HG02973 (cell line): ENCODE measurements around the gene ARID4B.
"Not testable (repeated sequence)": the region's sequence is repeated elsewhere in the genome, so short reads cannot be mapped to it uniquely, and the experiment has no call there.

ENCODE experiments used
- ATAC-seq: cut with Tn5 transposase; IDR thresholded peaks from one replicate; pipeline ENCODE4 v1.9.1; 2021; ENCODE audit warnings: moderate library complexity; ENCODE audit not compliant: unreplicated experiment

ARID4B gene

GRCh38 chr1:235327559-235328270, at the start of gene ARID4B:
ARID4B (minus strand) TSS chr1:235328179; CDS start chr1:235326919, 1,260 bp downstream.
- peak; percentile 6 for ATAC-seq

GRCh38 chr1:235375919-235376605, 48.1 kb upstream of the ARID4B start:
- no peak for ATAC-seq

GRCh38 chr1:235369802-235370201, 41.8 kb upstream of the ARID4B start:
- ATAC-seq = no peak

- ATAC-seq = no peak
Observed at GRCh38 chr1:235368428-235368827, 40.4 kb upstream of the ARID4B start.

GRCh38 chr1:235367000-235367908, 39.3 kb upstream of the ARID4B start, which contains the start of gene TBCE:
TBCE (plus strand) TSS chr1:235367427; CDS start chr1:235380050, 12,623 bp downstream.
- peak; percentile 100 for ATAC-seq

- no peak for ATAC-seq
Observed at GRCh38 chr1:235366286-235366685, 38.3 kb upstream of the ARID4B start.

- not testable (repeated sequence) for ATAC-seq
Observed at GRCh38 chr1:235364189-235364588, 36.2 kb upstream of the ARID4B start.

- no peak for ATAC-seq
Observed at GRCh38 chr1:235358899-235359298, 30.9 kb upstream of the ARID4B start.

- no peak for ATAC-seq
Observed at GRCh38 chr1:235357485-235358373, 29.8 kb upstream of the ARID4B start.

GRCh38 chr1:235351898-235352297, 23.9 kb upstream of the ARID4B start:
- no peak for ATAC-seq

- ATAC-seq = no peak
Observed at GRCh38 chr1:235351441-235351840, 23.5 kb upstream of the ARID4B start.

- ATAC-seq = no peak
Observed at GRCh38 chr1:235343726-235344125, 15.7 kb upstream of the ARID4B start.

GRCh38 chr1:235342471-235342870, 14.5 kb upstream of the ARID4B start:
- no peak for ATAC-seq

- ATAC-seq = no peak
Observed at GRCh38 chr1:235342039-235342438, 14.1 kb upstream of the ARID4B start.

GRCh38 chr1:235341334-235341733, 13.4 kb upstream of the ARID4B start:
- ATAC-seq = no peak

GRCh38 chr1:235339746-235340145, 11.8 kb upstream of the ARID4B start:
- ATAC-seq = no peak

- ATAC-seq = no peak
Observed at GRCh38 chr1:235336903-235337302, 8.9 kb upstream of the ARID4B start.

GRCh38 chr1:235331401-235331800, 3.4 kb upstream of the ARID4B start:
- no peak for ATAC-seq

GRCh38 chr1:235330918-235331285, 2.9 kb upstream of the ARID4B start:
- ATAC-seq = no peak

- peak; percentile 29 for ATAC-seq
Observed at GRCh38 chr1:235329139-235329902, 1.3 kb upstream of the ARID4B start.
